ENCODE measurements around the gene EPOP.

Gene EPOP

GRCh38 chr17:38705523-38705802 lies 30.7 kb upstream of the EPOP start:
- ChIA-PET CTCF (interaction anchor here (3.0 to 4.3 kb wide), 2 partner anchors 19 to 28 kb away, joined by 16 to 18 read pairs; no protein-coding TSS in a partner anchor), POLR2A (interaction anchor here (0.6 to 0.7 kb wide), 2 partner anchors 19 to 20 kb away, joined by 3 to 5 read pairs; no protein-coding TSS in a partner anchor)
- no peaks in the 10 kb centered on the region for H3K27me3 ChIP-seq (replicated peaks in 2 of 5; ENCODE audit: control insufficient read depth in 4 of 5, insufficient read depth in 5 of 5, low read length in 4 of 5)
- H3K4me3 ChIP-seq (ENCODE audit: control insufficient read depth in 1 of 7, extremely low read depth in 1 of 7, insufficient read depth in 4 of 7, low read depth in 2 of 7, low read length in 6 of 7): peak overlapping the region; percentile 51 to 96 (median 86)
- DNase-seq: no peak
- peaks cover 4 to 68% (median 52%) of the 10 kb centered on the region in 4 experiments for H3K4me1 ChIP-seq (ENCODE audit: control extremely low read depth in 1 of 4, control insufficient read depth in 4 of 4, insufficient read depth in 4 of 4, low read length in 3 of 4)
- WGBS (ENCODE audit: insufficient coverage): 0% methylated on average over 5 of the region's 32 CpGs
- no peak overlapping the region for H3K27ac ChIP-seq (ENCODE audit: insufficient read depth in 1 of 2, low read depth in 1 of 2, low read length in 2 of 2, poor library complexity in 1 of 2, severe bottlenecking in 2 of 2)
- H3K9me3 ChIP-seq (ENCODE audit: control extremely low read depth in 1 of 5, control insufficient read depth in 4 of 5, insufficient read depth in 2 of 5, low read depth in 1 of 5, low read length in 4 of 5): no peaks in the 10 kb centered on the region
- peaks cover 0 to 23% (median 20%) of the 10 kb centered on the region in 4 experiments for H3K36me3 ChIP-seq (ENCODE audit: control insufficient read depth in 4 of 4, insufficient read depth in 4 of 4, low read length in 3 of 4)

GRCh38 chr17:38704606-38705522 lies 30.1 kb upstream of the EPOP start, which contains the start of gene MLLT6:
MLLT6 (plus strand) TSS chr17:38705273; CDS start chr17:38705633, 360 bp downstream.
- Histone ChIP-seq H3K36me3 (ENCODE audit: control insufficient read depth in 4 of 4, insufficient read depth in 4 of 4, low read length in 3 of 4) (peaks cover 0 to 22% (median 16%) of the 10 kb centered on the region in 4 experiments), H3K4me1 (ENCODE audit: control extremely low read depth in 1 of 4, control insufficient read depth in 4 of 4, insufficient read depth in 4 of 4, low read length in 3 of 4) (peaks cover 4 to 65% (median 48%) of the 10 kb centered on the region in 4 experiments)

GRCh38 chr17:38703742-38704605 lies 29.2 kb upstream of the EPOP start:
- POLR2A ChIA-PET: no interaction called here
- peak; percentile 58 to 73 (median 66) for DNase-seq
- 0% methylated on average over 23 of the region's 50 CpGs for WGBS (ENCODE audit: insufficient coverage)
- Histone ChIP-seq H3K4me3 (ENCODE audit: control insufficient read depth in 1 of 7, extremely low read depth in 1 of 7, insufficient read depth in 4 of 7, low read depth in 2 of 7, low read length in 6 of 7) (peak overlapping the region; percentile 69 to 96 (median 86)), H3K9me3 (ENCODE audit: control extremely low read depth in 1 of 5, control insufficient read depth in 4 of 5, insufficient read depth in 2 of 5, low read depth in 1 of 5, low read length in 4 of 5) (no peaks in the 10 kb centered on the region), H3K4me1 (ENCODE audit: control extremely low read depth in 1 of 4, control insufficient read depth in 4 of 4, insufficient read depth in 4 of 4, low read length in 3 of 4) (peaks cover 4 to 63% (median 48%) of the 10 kb centered on the region in 4 experiments), H3K27me3 (replicated peaks in 2 of 5; ENCODE audit: control insufficient read depth in 4 of 5, insufficient read depth in 5 of 5, low read length in 4 of 5) (no peaks in the 10 kb centered on the region), H3K36me3 (ENCODE audit: control insufficient read depth in 4 of 4, insufficient read depth in 4 of 4, low read length in 3 of 4) (peaks cover 0 to 13% (median 8%) of the 10 kb centered on the region in 4 experiments), H3K27ac (ENCODE audit: insufficient read depth in 1 of 2, low read depth in 1 of 2, low read length in 2 of 2, poor library complexity in 1 of 2, severe bottlenecking in 2 of 2) (peak overlapping the region; percentile 72 to 86)
- CTCF ChIA-PET: interaction anchor here (0.6 to 4.3 kb wide), 3 partner anchors 16 to 27 kb away, joined by 4 to 18 read pairs (median 16); no protein-coding TSS in a partner anchor

More at GRCh38 chr17:38704606-38705522, 30.1 kb upstream of the EPOP start, which contains the start of gene MLLT6:
- ChIA-PET POLR2A (interaction anchor here (0.6 to 0.7 kb wide), 2 partner anchors 19 kb away, joined by 3 to 5 read pairs; no protein-coding TSS in a partner anchor), CTCF (interaction anchor here (0.6 to 4.3 kb wide), 3 partner anchors 17 to 28 kb away, joined by 4 to 18 read pairs (median 16); no protein-coding TSS in a partner anchor)
- under 1% methylated on average over 48 of the region's 100 CpGs for WGBS (ENCODE audit: insufficient coverage)
- Histone ChIP-seq H3K27me3 (replicated peaks in 2 of 5; ENCODE audit: control insufficient read depth in 4 of 5, insufficient read depth in 5 of 5, low read length in 4 of 5) (no peaks in the 10 kb centered on the region), H3K4me3 (ENCODE audit: control insufficient read depth in 1 of 7, extremely low read depth in 1 of 7, insufficient read depth in 4 of 7, low read depth in 2 of 7, low read length in 6 of 7) (peak within 1 kb of the TSS; percentile 69 to 96 (median 86)), H3K9me3 (ENCODE audit: control extremely low read depth in 1 of 5, control insufficient read depth in 4 of 5, insufficient read depth in 2 of 5, low read depth in 1 of 5, low read length in 4 of 5) (no peaks in the 10 kb centered on the region), H3K27ac (ENCODE audit: insufficient read depth in 1 of 2, low read depth in 1 of 2, low read length in 2 of 2, poor library complexity in 1 of 2, severe bottlenecking in 2 of 2) (peak within 1 kb of the TSS; percentile 72 to 86)
- peak; percentile 83 to 91 (median 89) for DNase-seq

GRCh38 chr17:38702916-38703741 lies 28.4 kb upstream of the EPOP start:
- Histone ChIP-seq H3K4me1 (ENCODE audit: control extremely low read depth in 1 of 4, control insufficient read depth in 4 of 4, insufficient read depth in 4 of 4, low read length in 3 of 4) (peaks cover 4 to 62% (median 48%) of the 10 kb centered on the region in 4 experiments), H3K27ac (ENCODE audit: insufficient read depth in 1 of 2, low read depth in 1 of 2, low read length in 2 of 2, poor library complexity in 1 of 2, severe bottlenecking in 2 of 2) (peak overlapping the region; percentile 33 to 86), H3K4me3 (ENCODE audit: control insufficient read depth in 1 of 7, extremely low read depth in 1 of 7, insufficient read depth in 4 of 7, low read depth in 2 of 7, low read length in 6 of 7) (peak overlapping the region; percentile 73 to 96 (median 86)), H3K9me3 (ENCODE audit: control extremely low read depth in 1 of 5, control insufficient read depth in 4 of 5, insufficient read depth in 2 of 5, low read depth in 1 of 5, low read length in 4 of 5) (no peaks in the 10 kb centered on the region), H3K36me3 (ENCODE audit: control insufficient read depth in 4 of 4, insufficient read depth in 4 of 4, low read length in 3 of 4) (peaks cover 0 to 8% (median 4%) of the 10 kb centered on the region in 4 experiments), H3K27me3 (replicated peaks in 2 of 5; ENCODE audit: control insufficient read depth in 4 of 5, insufficient read depth in 5 of 5, low read length in 4 of 5) (no peaks in the 10 kb centered on the region)
- no peak for DNase-seq
- POLR2A ChIA-PET: interaction anchor here (1.2 to 1.5 kb wide), 2 partner anchors 21 to 49 kb away, joined by 3 to 4 read pairs; partner anchors contain the start of gene PSMB3
- under 1% methylated on average over 48 of the region's 55 CpGs for WGBS (ENCODE audit: insufficient coverage)
- CTCF ChIA-PET: no interaction called here

- Histone ChIP-seq H3K9me3 (ENCODE audit: control extremely low read depth in 1 of 5, control insufficient read depth in 4 of 5, insufficient read depth in 2 of 5, low read depth in 1 of 5, low read length in 4 of 5) (no peaks in the 10 kb centered on the region), H3K27me3 (replicated peaks in 2 of 5; ENCODE audit: control insufficient read depth in 4 of 5, insufficient read depth in 5 of 5, low read length in 4 of 5) (no peaks in the 10 kb centered on the region), H3K27ac (ENCODE audit: insufficient read depth in 1 of 2, low read depth in 1 of 2, low read length in 2 of 2, poor library complexity in 1 of 2, severe bottlenecking in 2 of 2) (peak overlapping the region; percentile 84 to 86), H3K4me1 (ENCODE audit: control extremely low read depth in 1 of 4, control insufficient read depth in 4 of 4, insufficient read depth in 4 of 4, low read length in 3 of 4) (peaks cover 4 to 61% (median 46%) of the 10 kb centered on the region in 4 experiments), H3K4me3 (ENCODE audit: control insufficient read depth in 1 of 7, extremely low read depth in 1 of 7, insufficient read depth in 4 of 7, low read depth in 2 of 7, low read length in 6 of 7) (peak overlapping the region; percentile 73 to 96 (median 86)), H3K36me3 (ENCODE audit: control insufficient read depth in 4 of 4, insufficient read depth in 4 of 4, low read length in 3 of 4) (peaks cover 0 to 2% (median 0%) of the 10 kb centered on the region in 4 experiments)
- 0% methylated on average over 68 of the region's 81 CpGs for WGBS (ENCODE audit: insufficient coverage)
- DNase-seq: peak; percentile 86 to 90 (median 87)
- POLR2A ChIA-PET: interaction anchor here (1.2 to 1.5 kb wide), 2 partner anchors 22 to 50 kb away, joined by 3 to 4 read pairs; partner anchors contain the start of gene PSMB3
- CTCF ChIA-PET: interaction anchor here (1.7 kb wide), 1 partner anchor 25 kb away, joined by 6 read pairs; no protein-coding TSS in a partner anchor
Observed at GRCh38 chr17:38702166-38702915, 27.6 kb upstream of the EPOP start.

Data from common myeloid progenitor, CD34-positive (primary cell).